ENCODE results near the gene GLE1.
"Not testable (repeated sequence)": the region's sequence is repeated elsewhere in the genome, so short reads cannot be mapped to it uniquely, and the experiment has no call there.

Gene GLE1

DNA sequence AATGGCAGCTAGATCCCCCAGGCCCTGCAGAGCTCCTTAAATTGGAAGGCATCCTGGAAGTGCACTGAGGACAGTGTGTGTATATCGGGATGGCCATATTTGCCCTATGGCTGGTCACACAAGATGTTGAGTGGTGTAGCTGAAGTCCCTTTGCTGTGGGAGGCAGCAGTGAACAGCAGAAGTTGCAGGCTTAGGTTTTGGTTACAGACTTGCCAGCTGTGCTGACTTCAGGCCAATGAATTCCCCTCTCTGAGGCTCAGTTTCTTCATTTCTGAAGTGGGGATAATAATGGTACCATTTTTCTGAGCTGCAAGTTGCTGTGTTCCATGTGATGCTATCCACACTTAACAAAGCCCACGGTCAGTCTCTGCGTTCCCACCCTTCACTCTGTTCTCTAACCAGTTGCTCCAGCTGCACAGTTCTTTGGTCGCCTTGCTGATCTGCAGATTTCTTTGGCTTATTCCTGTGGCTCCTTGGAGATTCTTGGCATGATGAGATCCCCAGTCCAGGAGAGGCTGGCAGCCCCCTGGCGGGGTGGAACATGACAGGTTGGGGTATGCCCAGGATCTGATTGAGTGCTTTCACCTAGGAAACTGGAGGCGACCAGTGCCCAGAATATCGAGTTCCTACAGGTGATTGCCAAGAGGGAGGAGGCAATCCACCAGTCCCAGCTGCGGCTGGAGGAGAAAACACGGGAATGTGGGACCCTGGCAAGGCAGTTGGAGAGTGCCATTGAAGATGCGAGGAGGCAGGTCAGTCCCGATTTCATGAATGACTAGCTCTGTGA, 6.5 kb upstream of the GLE1 start:
- no peak for DNase-seq

DNA sequence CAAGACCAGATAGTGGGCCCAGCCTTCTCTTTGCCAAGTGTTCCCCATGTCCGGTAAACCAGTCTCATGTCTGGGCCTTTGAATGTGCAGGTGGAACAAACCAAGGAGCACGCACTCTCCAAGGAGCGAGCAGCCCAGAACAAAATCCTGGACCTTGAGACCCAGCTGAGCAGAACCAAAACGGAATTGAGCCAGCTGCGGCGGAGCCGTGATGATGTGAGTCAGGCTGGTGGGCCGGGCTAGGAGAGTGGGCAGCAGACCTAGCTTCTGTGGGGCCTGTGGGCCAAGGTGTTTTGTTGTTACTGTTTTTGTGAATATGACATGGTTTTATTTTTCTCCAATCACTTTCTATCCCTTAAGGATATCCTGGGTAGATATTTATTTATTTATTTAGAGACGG, 5.6 kb upstream of the GLE1 start:
- DNase-seq: no peak

GRCh38 chr9:128499920-128500319, 4.6 kb upstream of the GLE1 start:
- no peak for DNase-seq

DNA sequence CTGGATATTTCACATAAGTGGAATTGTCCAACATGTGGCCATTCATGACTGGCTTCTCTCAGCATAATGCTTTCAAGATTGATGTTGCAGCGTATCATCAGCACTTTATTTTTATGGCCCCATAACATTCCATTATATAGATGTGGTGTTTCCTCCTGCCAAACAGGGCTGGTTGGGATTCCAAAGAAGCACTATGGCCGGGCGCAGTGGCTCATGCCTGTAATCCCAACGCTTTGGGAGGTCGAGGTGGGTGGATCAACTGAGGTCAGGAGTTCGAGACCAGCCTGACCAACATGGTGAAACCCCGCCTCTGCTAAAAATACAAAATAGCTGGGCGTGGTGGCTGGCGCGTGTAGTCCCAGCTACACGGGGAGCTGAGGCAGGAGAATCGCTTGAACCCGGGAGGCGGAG, 1.1 kb upstream of the GLE1 start:
- not testable (repeated sequence) for DNase-seq

- no peak for DNase-seq
These were observed 649 bp upstream of the GLE1 start for GRCh38 chr9:128503870-128504269.

DNA sequence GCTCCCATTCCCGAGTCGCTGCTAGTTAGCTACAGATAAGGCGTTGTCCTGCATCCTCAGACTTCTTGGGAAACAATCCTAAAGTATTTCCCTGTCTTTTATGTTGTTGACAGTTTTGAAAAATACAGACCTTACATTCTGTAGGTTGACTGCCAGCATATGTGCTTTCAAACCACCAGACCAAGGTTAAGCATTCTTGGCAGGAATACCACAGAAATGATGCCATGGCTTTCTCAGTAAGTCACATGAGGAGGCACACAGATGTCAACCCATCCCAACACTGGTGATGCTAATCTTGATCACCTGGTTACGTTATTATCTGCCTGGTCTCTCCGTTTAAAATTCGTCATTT, 871 bp downstream of the GLE1 start:
- DNase-seq: no peak

- DNase-seq: not testable (repeated sequence)
These were observed 1.4 kb downstream of the GLE1 start for GRCh38 chr9:128505906-128506305.

- DNase-seq: no peak
These were observed 8.3 kb downstream of the GLE1 start for GRCh38 chr9:128512820-128513219.

GRCh38 chr9:128521956-128522355, 17.4 kb downstream of the GLE1 start:
- DNase-seq: no peak

DNA sequence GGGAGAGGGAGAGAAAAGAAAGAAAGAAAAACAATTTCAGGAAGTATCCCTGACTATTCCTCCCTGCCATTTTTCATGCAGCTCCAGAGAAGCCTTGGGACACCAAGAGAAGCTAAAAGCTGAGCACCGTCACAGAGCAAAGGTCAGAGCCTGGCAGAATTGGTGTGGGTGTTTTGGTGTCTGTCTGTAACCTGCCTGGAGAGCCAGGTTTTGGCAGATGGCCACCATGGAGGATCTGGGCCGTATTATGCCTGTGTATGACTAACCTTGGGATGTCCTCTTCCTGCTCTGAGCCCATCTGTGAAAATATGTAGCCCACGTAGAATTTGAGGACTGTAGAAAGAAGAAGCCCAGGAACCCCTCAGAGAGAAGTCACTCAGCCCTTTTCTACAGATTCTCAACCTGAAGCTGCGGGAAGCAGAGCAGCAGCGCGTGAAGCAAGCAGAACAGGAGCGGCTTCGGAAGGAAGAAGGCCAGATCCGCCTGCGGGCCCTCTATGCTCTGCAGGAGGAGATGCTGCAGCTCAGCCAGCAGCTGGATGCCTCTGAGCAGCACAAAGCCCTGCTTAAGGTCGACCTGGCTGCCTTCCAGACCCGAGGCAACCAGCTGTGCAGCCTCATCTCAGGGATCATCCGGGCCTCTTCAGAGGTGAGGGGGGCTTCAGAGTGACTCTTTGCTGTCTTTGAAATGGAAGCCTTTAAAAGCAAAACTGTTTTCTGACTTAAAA, 18.8 kb downstream of the GLE1 start:
- no peak for DNase-seq

DNA sequence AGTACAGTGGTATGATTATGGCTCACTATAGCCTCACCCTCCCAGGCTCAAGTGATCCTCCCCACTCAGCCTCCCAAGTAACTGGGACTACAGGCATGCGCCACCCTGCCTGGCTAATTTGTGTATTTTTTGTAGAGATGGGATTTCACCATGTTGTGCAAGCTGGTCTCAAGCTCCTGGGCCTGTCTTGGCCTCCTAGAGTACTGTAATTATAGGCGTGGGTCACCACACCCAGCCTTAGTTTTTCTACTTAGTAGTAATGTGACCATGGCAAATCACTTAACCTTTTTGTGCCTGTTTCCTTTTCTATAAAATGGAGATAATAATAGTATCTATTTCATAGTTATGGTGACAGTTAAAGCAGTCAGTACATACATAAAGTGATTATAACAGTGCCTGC, 22.2 kb downstream of the GLE1 start:
- DNase-seq: no peak

GRCh38 chr9:128528445-128529160, 24.1 kb downstream of the GLE1 start:
- no peak for DNase-seq

DNA sequence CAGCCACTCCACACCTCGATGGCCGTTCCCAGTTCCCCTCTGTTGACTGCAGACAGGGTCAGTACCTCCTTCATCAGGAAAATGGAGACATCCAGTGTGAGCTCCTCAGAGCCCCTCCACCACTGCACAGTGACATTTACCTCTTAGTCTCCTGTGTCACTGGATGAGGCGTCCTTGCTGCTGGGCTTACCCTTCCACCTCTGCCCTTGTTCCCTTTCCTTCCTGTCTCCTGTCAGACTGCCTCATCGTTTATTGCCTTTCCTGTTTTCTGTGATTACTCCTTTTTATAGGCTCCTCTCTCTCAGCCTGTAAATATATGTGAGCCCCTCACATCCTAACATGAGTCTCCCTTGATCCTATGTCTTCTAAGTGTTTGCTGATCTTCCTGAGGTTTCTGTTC, 24.7 kb downstream of the GLE1 start:
- DNase-seq: no peak

- no peak for DNase-seq
These were observed 28.1 kb downstream of the GLE1 start for GRCh38 chr9:128532581-128532980.

GRCh38 chr9:128540634-128541360, 36.3 kb downstream of the GLE1 start:
- no peak for DNase-seq

DNA sequence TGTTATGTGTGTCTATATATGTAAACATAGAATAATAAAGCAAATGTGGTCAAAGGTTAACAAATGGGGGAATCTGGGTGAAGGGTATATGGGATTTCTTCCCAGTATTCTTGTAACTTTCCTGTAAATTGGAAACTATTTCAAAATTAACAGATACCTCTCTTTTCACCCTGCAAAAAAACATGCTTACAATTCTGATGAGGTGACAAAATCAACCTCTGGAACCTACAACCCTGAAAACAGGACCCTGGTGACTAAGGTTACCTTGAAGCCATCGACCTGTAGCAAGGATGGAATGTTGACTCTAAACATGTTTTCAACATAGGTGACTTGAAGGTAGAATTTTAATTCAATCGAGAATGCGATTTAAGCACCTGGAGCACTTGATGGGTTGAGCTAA, 42.0 kb downstream of the GLE1 start:
- no peak for DNase-seq

DNA sequence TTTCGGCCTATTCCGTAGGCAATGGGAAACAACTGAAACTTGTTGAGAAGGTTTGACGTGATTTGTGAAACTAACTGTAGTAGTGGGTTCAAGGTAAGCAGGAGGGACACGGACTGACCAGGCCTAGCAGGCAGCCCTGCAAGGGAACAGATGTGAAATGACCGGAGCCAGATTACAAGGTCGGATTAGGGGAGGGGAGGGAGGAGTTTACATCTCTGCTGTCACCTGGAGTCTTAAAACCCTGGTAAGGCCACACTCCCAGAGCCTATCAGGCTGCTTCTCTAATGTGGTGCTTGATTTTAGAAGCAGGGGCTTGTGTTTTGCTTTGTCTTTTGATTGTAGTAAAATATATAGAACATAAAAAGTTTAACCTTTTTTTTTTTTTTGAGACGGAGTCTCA, 44.4 kb downstream of the GLE1 start:
- no peak for DNase-seq

GRCh38 chr9:128550226-128550625, 45.7 kb downstream of the GLE1 start:
- no peak for DNase-seq

DNA sequence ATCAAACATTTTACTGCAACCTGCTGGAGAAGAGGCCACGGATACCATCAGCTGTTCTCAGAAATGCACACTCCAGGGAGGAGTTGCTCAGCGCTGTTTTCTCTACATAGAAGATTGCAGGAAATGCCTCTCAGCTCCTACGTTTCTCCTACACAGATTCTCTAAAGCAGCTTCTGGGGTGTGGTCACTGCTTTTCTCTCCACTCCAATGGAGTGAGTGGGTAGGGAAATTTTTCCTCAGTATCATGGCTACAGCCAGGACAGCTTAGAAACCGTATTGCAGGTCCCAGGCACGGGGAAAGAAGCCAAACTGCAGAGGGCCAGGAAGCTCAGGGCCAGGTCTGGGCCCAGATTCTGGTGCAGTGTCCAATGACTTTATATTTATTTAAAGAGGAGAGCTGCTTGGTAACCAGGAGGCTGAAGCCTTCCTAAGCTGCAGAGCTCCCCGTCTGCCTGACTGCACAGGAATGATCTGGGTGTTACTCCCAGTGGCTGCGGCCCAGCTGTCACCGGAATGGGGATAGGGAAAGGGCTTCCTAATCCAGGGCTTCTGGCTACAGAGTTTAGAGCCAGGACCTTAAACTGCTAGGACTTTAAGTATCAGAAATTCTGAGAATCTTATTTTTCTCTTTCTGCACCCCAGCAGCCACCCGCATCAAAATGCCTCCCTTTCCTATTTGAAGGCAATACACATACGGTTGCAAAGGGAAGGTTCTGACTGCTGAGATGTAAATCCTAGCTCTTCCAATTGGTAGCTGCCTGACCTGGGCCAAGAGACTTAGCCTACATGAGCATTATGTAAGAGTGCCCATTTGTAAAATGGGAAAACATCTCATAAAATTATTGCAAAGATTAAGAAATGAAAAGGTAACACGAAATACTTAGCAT, 46.5 kb downstream of the GLE1 start:
- DNase-seq: no peak

DNA sequence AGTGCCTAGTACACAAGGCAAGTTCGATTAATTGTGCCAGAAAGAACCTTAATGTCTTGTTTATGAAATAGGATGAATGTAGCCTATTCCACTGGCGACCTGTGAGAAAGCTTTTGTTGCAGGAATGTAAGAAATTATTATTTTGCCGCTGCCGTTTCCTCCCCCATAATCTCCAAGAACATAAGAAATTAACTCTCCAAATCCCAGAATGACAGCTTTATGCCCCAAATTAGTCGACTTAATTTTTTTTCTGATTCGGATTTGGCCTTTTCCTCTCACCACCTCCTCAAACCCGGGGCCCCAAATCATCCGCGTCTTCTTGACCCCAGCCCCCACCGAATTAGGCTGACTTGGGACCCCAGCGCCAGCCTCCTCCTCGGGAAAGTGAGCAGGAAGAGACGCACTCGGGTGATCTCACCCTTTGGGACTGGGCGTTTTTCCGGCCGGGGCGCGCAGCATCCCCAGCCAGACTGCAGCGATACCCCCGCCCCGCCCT, 47.2 kb downstream of the GLE1 start:
- DNase-seq: no peak

DNA sequence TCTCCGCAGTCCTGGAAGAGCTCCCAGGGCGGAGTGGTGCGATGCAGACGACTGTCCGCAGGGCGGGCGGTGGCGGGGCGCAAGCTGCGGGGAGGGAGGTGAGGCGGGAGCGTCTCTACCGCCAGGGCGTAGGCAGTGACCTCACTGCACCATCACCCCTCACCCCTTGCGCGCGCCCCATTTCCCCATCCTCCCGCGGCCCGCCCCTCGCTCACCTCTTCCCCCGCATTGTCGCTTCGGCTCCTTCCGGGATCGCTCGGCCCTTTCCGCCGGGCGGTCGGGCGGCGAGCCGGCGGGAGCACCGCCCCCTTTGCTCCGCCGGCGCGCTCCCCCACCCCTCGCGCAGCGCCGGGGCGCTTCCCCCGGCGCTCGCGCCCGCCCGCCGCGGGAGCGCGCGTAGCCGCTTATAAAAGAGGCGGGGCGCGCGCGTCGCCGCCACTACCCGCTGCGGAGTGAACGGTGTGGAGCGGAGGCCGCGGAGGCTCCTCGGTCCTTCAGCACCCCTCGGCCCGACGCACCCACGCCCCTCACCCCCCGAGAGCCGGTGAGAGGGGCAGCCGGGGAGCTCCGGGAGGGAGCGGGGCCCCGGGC, 47.7 kb downstream of the GLE1 start, which contains the start of gene SPTAN1:
TSS of gene SPTAN1 (plus strand) at position 435 of the 591 bp plus-strand sequence. CDS start 14,154 bp downstream, outside the sequence.
- DNase-seq: peak; percentile 86 to 92 (median 91)
